ENCODE results near the gene DYSF.

DNA sequence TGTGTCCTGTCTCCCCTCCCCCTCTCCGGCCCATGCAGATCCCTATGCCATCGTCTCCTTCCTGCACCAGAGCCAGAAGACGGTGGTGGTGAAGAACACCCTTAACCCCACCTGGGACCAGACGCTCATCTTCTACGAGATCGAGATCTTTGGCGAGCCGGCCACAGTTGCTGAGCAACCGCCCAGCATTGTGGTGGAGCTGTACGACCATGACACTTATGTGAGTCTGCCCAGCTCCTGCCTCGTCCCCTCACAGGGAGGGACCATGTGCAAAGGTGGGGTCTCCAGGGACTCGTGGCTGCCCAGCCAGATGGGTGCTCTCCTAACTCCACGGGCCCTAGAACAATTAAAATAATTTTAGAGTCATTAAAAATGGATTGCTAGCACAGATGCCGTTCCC, 145.2 kb downstream of the DYSF start:
- TF ChIP-seq CTCF (IDR thresholded peaks at IDR 0.05) (no peak), POLR2A (IDR thresholded peaks at IDR 0.05) (no peak)

All from Peyer's patch (tissue), 4 donors.